Colonic mucosa (tissue), 4 donors: ENCODE results near the gene GLYAT. TPM values are rescaled to one million over a fixed set of nuclear protein-coding genes. Genes with fewer than 3 reads are reported as not detected.

Experiments
- DNase-seq: peaks from one replicate; pipeline ENCODE4 v3.0.0-alpha.2; 2020
- H3K27ac ChIP-seq: fragments of 200-600 bp; one replicate; pipeline ENCODE4 v1.8.0; 2021
- H3K27me3 ChIP-seq: fragments of 200-600 bp; one replicate; pipeline ENCODE4 v1.8.0; 2021
- H3K36me3 ChIP-seq: fragments of 200-600 bp; one replicate; pipeline ENCODE4 v1.8.0; 2021
- H3K4me1 ChIP-seq: fragments of 200-600 bp; one replicate; pipeline ENCODE4 v1.8.0; 2021; ENCODE audit warnings: mild to moderate bottlenecking
- H3K4me3 ChIP-seq: fragments of 200-600 bp; one replicate; pipeline ENCODE4 v1.8.0; 2021
- H3K9ac ChIP-seq, 2 donors: one replicate each; pipeline ENCODE4 v1.7.0; 2013; ENCODE audit warnings: control low read depth in 2 of 2, low read depth in 2 of 2, low read length in 2 of 2
- H3K9me3 ChIP-seq: fragments of 200-600 bp; one replicate; pipeline ENCODE4 v1.8.0; 2021
- intact Hi-C: fragments of 100-400 bp; cut with DNase I; formaldehyde crosslinking; loops from one replicate; pipeline ENCODE4 v1.14.1; 2022
- total RNA-seq, 2 donors: library from RNA; stranded (reverse); fragmentation: NEBNext Ultra II Directional in 1 of 2; extraction: Animal tissue kit (Norgen Biotek cat#: 25700) in 1 of 2; gene quantifications; one replicate each; pipeline ENCODE4 v1.2.1, GENCODE V29; 2021
- TF ChIP-seq, protein P1 (sequence below): fragments of 200-600 bp; IDR thresholded peaks from one replicate; pipeline ENCODE4 v1.8.0; 2022; ENCODE audit warnings: antibody characterized with exemption, mild to moderate bottlenecking
- donor health status: healthy.
- donor health status: DM: no; HTN: no; CAD: no.
- donor health status: DM: no; HTN: no; CAD: no.

Gene GLYAT
- total RNA-seq, 2 donors from 2014 or later: not detected

DNA sequence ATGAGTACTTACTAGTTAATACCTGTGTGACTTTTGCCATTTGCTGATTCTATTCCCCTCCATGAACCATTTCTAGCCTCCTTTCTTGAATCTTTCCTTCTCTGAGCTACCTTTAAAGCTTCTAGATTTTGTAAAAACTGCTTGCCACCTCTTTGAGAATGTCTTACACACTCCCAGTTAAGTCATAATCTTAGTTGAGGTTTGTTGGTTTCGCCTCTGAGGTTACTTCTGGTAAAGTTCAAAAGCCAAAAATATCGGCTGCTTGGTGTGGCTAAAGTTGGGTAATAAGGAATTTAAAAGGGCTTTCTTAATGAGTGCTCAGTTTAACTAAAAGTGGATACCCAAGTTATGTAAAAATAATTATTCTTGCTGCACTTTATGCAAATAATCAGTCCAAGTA, 10.4 kb upstream of the GLYAT start:
- intact Hi-C loops: no loop called here
- DNase-seq: no peak
- no peak overlapping the region for H3K4me3 ChIP-seq
- H3K36me3 ChIP-seq: no peaks in the 10 kb centered on the region
- no peaks in the 10 kb centered on the region for H3K4me1 ChIP-seq
- TF ChIP-seq, protein P1, sequence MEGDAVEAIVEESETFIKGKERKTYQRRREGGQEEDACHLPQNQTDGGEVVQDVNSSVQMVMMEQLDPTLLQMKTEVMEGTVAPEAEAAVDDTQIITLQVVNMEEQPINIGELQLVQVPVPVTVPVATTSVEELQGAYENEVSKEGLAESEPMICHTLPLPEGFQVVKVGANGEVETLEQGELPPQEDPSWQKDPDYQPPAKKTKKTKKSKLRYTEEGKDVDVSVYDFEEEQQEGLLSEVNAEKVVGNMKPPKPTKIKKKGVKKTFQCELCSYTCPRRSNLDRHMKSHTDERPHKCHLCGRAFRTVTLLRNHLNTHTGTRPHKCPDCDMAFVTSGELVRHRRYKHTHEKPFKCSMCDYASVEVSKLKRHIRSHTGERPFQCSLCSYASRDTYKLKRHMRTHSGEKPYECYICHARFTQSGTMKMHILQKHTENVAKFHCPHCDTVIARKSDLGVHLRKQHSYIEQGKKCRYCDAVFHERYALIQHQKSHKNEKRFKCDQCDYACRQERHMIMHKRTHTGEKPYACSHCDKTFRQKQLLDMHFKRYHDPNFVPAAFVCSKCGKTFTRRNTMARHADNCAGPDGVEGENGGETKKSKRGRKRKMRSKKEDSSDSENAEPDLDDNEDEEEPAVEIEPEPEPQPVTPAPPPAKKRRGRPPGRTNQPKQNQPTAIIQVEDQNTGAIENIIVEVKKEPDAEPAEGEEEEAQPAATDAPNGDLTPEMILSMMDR: no peak
- no peak overlapping the region for H3K9ac ChIP-seq
- no peak overlapping the region for H3K27ac ChIP-seq
- H3K27me3 ChIP-seq: no peaks in the 10 kb centered on the region
- no peaks in the 10 kb centered on the region for H3K9me3 ChIP-seq

DNA sequence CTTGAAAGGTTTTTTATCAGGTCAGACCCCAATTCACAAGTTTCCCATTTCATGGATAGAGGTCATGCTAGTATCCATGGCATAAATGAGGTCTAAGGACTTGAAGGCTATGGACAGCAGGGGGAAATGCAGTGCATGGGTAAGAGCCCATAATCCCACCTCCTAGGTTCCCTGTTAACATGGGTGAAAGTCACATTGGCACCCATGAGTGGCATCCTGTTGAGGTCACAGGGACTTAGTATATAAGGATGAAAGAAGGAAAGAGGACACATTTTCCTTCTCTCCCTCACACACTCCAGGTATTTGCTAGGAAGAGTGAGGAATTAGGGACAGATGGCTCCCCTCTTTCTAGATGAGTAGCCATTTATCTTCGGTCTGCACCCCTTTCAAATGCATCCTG, 9.4 kb upstream of the GLYAT start:
- Histone ChIP-seq H3K4me1 (no peaks in the 10 kb centered on the region), H3K27ac (no peak overlapping the region), H3K9ac (no peak overlapping the region), H3K36me3 (no peaks in the 10 kb centered on the region), H3K9me3 (no peaks in the 10 kb centered on the region), H3K27me3 (no peaks in the 10 kb centered on the region), H3K4me3 (no peak overlapping the region)
- DNase-seq: no peak
- TF ChIP-seq, protein P1: no peak
- intact Hi-C loops: no loop called here

DNA sequence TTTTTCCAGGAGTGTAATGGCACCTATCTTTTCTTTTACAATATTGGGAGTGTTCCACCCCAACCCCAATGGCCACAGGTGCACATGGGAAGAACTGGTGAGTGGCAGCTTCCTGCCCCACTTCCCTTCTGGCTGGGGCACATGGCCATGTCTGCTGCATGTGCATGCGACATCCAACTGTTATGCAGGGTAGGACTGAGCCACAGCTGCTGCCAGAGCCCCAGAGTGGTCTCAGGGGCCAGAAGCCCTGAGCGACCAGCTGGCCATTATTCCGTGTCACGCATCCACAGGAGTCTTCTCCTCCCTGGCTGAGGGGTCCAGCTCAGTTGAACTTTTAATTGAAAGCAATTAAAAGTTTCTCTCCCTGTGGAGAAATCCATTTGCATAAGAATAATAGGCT, 8.7 kb upstream of the GLYAT start:
- Histone ChIP-seq H3K27me3 (no peaks in the 10 kb centered on the region), H3K27ac (no peak overlapping the region), H3K9ac (no peak overlapping the region), H3K9me3 (no peaks in the 10 kb centered on the region), H3K4me1 (no peaks in the 10 kb centered on the region), H3K36me3 (no peaks in the 10 kb centered on the region), H3K4me3 (no peak overlapping the region)
- TF ChIP-seq, protein P1: no peak
- no peak for DNase-seq
- intact Hi-C loops: no loop called here

DNA sequence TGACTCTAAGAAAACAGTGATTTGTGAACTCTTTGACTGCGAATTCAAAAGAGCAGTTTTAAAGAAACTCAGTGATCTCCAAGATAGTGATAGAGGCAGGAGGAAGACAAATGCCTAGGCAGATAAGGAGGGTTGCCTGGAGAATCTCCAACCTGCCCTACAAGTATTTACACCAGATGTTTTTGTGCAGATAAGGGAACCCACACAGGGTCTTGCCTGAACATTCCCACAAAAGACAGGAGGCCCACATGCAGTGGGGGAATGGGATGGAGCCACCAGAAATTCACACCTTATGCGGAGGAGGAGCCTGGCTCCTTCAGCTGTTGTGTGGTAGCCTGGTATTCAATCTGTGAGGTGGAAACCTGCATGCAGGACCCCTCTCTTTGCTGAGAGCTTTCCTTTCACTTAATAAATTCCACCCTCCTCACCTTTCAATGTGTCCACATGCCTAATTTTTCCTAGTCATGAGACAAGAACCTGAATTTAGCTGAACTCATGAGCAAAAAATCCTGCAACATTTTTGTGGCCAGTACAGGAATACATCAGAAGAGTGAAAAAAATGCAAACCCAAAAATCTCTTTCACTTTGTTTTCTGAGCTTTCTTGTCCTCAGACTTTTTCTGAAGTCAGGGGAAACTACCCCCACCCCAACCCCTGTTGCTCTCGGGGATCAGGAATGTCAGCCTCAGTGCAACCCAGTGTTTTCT, 8.1 kb upstream of the GLYAT start:
- no peaks in the 10 kb centered on the region for H3K9me3 ChIP-seq
- no peaks in the 10 kb centered on the region for H3K4me1 ChIP-seq
- H3K36me3 ChIP-seq: no peaks in the 10 kb centered on the region
- no peak overlapping the region for H3K9ac ChIP-seq
- no peaks in the 10 kb centered on the region for H3K27me3 ChIP-seq
- intact Hi-C loops: no loop called here
- no peak for DNase-seq
- H3K4me3 ChIP-seq: no peak overlapping the region
- TF ChIP-seq, protein P1: no peak
- no peak overlapping the region for H3K27ac ChIP-seq

DNA sequence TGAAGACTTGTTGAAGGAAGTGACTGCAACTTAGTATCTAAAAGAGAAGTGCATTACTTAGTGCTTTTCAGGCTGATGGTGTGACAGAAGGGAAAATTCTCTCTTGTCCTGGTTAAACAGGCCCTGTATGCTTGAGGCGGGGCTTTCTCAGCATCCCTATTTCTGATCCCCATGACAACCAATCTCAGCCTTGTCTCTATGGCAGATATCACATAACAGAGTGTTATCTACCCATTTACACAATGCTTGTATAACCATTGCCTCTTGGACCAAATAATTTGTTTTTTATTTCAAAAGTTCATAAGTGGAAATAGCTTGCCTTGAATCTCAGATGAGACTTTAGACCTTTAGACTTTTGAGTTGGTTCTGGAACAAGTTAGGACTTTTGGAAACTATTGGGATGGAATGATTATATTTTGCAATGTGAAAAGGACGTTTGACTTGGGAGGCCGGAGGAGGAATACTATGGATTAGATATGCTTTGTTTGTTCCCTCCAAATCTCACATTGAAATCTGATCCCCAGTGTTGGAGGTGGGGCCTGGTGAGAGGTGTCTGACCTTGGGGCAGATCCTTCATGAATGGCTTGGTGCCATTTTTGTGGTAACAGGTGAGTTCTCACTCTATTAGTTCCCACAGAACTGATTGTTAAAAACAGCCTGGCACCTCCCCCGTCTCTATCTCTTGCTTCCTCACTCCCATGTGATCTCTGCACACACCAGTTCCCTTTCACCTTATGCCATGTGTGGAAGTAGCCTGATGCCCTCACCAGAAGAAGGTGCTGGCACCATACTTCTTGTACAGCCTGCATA, 3.1 kb upstream of the GLYAT start:
- DNase-seq: no peak
- Histone ChIP-seq H3K9ac (no peak overlapping the region), H3K9me3 (no peaks in the 10 kb centered on the region), H3K36me3 (no peaks in the 10 kb centered on the region), H3K4me3 (no peak overlapping the region), H3K27ac (no peak overlapping the region), H3K27me3 (no peaks in the 10 kb centered on the region), H3K4me1 (no peaks in the 10 kb centered on the region)
- TF ChIP-seq, protein P1: no peak
- intact Hi-C loops: no loop called here
